Kidney epithelial cell (primary cell): Measurements from ENCODE around the gene NIPBL. TPM values are rescaled to one million over a fixed set of nuclear protein-coding genes. Genes with fewer than 3 reads are reported as not detected.

Source experiments
- DNase-seq: peaks from one replicate; pipeline ENCODE4 v3.0.0-alpha.2; 2010; ENCODE audit warnings: low read depth
- H3K27me3 ChIP-seq: 2 replicates; pipeline ENCODE4 v1.6.0; 2011; ENCODE audit warnings: low read length; ENCODE audit not compliant: control insufficient read depth, insufficient read depth
- H3K36me3 ChIP-seq: 2 replicates; pipeline ENCODE4 v1.5.1; 2011; ENCODE audit warnings: low read length; ENCODE audit not compliant: control insufficient read depth, insufficient read depth
- H3K4me3 ChIP-seq: 2 replicates; pipeline ENCODE4 v1.5.1; 2011; ENCODE audit warnings: low read depth, mild to moderate bottlenecking, control low read depth, low read length
- CTCF ChIP-seq: IDR thresholded peaks from 2 replicates; pipeline ENCODE4 v1.5.1; 2011; ENCODE audit warnings: mild to moderate bottlenecking, moderate library complexity, low read length, control low read depth, inconsistent platforms; ENCODE audit not compliant: insufficient read depth, poor library complexity, severe bottlenecking
- total RNA-seq: library from RNA; depleted of rRNA; stranded (reverse); fragments of >200 nt; gene quantifications from 2 replicates; pipeline ENCODE4 v1.2.3, GENCODE V29; 2015

The NIPBL gene
- total RNA-seq, 1 donor from 2014 or later, result 21.1 TPM

DNA sequence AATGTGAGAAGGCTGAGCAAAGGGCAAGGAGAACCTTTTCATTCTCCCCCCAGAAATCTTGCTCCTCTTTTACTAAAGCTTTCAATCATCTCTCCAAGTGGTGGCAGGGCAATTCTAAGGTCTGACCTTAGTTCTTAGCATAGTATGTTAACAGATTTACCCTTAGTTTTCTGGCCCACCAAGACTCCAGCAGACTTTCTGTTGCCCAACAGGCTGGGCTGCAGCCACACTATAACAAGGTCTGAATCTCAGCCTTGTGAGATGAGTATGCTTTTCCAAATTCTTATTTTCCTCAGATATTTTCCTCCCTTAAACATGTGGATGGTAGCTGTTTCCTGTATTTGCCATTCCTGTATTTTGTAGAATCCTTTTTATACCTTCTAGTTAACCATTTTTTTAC, 69.5 kb downstream of the NIPBL start:
- Histone ChIP-seq H3K4me3 (no peak overlapping the region), H3K27me3 (no peaks in the 10 kb centered on the region), H3K36me3 (no peaks in the 10 kb centered on the region)
- TF ChIP-seq CTCF, result no peak
- no peak for DNase-seq

DNA sequence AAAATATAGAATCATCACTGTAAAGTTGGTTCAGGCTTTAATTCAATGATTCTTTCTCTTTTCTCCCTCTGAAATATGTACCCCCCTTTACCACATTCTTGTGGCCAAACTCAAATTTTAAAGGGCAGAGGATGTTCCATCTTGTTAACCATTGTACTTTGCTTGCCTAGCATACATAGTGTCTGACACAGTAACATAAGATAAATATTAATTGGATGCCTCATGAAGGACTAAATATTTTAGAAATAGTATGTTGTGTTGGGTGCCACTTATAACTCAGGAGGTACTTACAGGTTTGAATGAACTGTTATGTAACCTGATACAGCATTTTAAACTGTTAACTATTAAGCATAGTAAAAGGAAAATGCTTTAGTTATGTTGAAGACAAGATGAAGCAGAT, 71.5 kb downstream of the NIPBL start:
- Histone ChIP-seq H3K36me3 (no peaks in the 10 kb centered on the region), H3K27me3 (no peaks in the 10 kb centered on the region), H3K4me3 (no peak overlapping the region)
- TF ChIP-seq CTCF, result no peak
- DNase-seq, result peak; percentile 26

DNA sequence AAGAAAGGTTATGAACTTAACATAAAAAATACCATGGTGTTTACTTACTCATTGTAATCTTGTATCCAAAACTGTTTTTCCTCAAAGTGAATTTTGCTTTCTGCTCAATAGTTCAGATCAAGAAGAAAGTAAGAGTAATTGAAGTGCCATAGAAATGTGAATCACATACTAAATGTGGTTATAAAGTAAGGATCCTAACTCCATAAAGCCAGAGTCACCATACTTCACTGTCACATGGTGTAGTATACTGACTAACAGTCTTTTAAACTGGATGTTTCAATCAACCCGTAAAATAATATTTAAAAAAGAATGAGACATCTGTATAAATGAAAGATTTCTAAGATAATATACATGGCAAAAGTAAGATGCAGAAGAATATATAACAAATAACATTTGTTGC, 72.1 kb downstream of the NIPBL start:
- Histone ChIP-seq H3K4me3 (no peak overlapping the region), H3K36me3 (no peaks in the 10 kb centered on the region), H3K27me3 (no peaks in the 10 kb centered on the region)
- TF ChIP-seq CTCF, result no peak
- no peak for DNase-seq

- DNase-seq, result no peak
- H3K4me3 ChIP-seq, result no peak overlapping the region
- no peaks in the 10 kb centered on the region for H3K27me3 ChIP-seq
- no peaks in the 10 kb centered on the region for H3K36me3 ChIP-seq
- TF ChIP-seq CTCF, result no peak
Measured at GRCh38 chr5:36949593-36949992, 73.0 kb downstream of the NIPBL start.

DNA sequence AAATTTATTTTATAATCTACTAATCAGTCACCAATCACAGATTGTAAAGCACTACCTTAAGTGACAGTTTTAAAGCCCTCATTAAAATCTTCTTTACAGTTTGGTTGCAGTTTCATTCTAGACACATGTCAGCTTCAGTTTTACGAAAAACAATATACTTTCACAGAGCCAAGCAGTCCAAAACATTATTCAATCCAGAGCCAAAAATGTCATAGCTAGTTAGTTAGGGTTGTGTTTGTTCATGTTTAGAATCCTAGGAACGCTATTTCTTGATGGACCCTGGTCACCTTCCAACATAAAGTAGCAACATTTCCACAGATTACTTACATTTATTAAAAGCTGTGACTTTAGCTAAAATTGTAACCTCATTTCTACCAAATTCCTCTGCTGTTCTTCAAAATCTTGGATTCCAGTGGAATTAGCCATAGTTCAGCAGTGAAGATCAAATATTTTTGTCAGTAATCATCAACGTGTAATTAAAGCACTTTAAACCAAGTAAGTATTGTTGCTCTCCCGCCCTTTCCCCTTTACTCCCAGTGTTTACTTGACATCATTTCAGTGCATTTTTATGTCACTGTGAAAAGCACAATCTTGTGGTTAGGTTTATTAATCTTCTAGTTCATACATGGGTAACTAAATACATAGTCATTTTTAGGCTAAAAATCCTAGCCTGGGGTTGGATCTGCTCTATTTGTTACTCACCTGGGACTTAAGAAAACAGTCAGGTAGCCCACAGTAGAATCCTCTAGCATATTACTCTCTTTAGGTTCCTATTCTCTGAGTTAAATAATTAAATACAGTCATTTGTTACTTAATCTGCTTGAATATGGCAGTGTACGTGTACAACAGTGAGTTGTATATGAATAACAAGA, 74.3 kb downstream of the NIPBL start:
- no peaks in the 10 kb centered on the region for H3K36me3 ChIP-seq
- DNase-seq, result no peak
- no peak overlapping the region for H3K4me3 ChIP-seq
- TF ChIP-seq CTCF, result no peak
- no peaks in the 10 kb centered on the region for H3K27me3 ChIP-seq

DNA sequence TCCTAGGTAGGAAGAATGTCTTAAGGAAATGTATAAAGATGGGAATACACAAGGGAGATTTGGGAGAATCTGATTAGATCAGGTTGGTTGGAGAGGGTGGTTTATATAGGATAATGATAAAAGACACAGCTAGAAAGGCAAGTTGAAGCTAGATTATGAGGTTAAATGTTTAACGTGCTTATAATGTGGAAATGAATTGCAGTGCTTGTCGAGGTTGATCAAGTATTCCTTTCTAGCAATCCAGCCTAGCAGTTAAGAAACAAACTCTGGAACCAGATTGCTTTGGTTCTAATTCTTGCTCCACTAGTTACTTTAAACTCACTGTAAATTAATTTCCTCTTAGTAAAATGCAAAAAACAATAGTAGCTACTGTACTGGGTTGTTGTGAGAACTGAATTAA, 76.5 kb downstream of the NIPBL start:
- no peak for DNase-seq
- H3K27me3 ChIP-seq, result no peaks in the 10 kb centered on the region
- no peak overlapping the region for H3K4me3 ChIP-seq
- no peak for TF ChIP-seq CTCF
- no peaks in the 10 kb centered on the region for H3K36me3 ChIP-seq
